Skeletal muscle satellite cell (primary cell): Measurements from ENCODE around the gene UPF2.
"Not testable (repeated sequence)": the region's sequence is repeated elsewhere in the genome, so short reads cannot be mapped to it uniquely, and the experiment has no call there.

Experiments
- H3K27me3 ChIP-seq: 2 replicates; pipeline ENCODE4 v1.7.0; 2013; ENCODE audit warnings: low read length; ENCODE audit not compliant: control insufficient read depth, insufficient read depth
- H3K36me3 ChIP-seq: 2 replicates; pipeline ENCODE4 v1.7.0; 2013; ENCODE audit warnings: mild to moderate bottlenecking, control low read depth, low read length; ENCODE audit not compliant: insufficient read depth
- H3K4me1 ChIP-seq: 2 replicates; pipeline ENCODE4 v1.7.0; 2013; ENCODE audit warnings: low read length; ENCODE audit not compliant: control insufficient read depth, insufficient read depth
- H3K4me2 ChIP-seq: 2 replicates; pipeline ENCODE4 v1.7.0; 2013; ENCODE audit warnings: mild to moderate bottlenecking, low read length
- H3K4me3 ChIP-seq: 2 replicates; pipeline ENCODE4 v1.7.0; 2013; ENCODE audit warnings: low read length
- H3K9ac ChIP-seq: 2 replicates; pipeline ENCODE4 v1.7.0; 2013; ENCODE audit warnings: mild to moderate bottlenecking, low read depth, low read length, moderate library complexity
- H3K9me3 ChIP-seq: replicated peaks from 2 replicates; pipeline ENCODE4 v1.7.0; 2013; ENCODE audit warnings: mild to moderate bottlenecking, control low read depth, low read length

Gene UPF2

DNA sequence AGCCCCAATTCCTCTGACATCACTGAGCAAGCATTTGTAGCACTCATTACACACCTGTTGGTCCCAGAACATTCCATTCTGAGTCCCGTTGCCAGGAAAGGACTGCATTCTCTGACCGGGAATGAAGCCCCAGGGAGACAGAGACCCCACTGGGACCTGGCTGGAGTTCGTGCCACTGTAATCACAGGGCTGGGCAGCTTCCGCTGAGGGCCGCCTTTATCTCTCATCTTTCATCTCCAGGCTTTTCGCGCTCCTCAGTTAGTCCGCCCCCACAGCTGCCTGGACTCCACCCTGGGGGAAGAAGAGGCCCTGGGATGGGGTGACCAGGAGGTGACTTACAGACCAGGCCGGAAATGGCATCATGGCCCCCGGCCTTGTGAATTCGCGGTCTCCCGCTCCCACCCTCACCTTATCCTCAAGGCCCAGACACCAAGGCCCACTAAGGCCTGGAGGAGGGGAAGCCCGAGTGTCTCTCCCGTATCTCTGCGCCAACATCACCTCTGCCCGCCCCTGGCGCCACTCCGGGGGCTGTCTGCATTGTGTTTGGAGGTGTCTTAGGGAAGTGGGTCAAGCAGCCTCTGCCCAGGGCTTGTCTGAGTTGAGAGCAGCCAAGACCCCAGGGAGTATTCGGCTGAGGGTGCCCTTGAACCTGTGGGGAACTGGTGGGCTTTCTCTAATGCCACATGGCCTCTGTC is 144.1 kb downstream of the UPF2 start:
- Histone ChIP-seq H3K4me2 (no peak overlapping the region), H3K4me1 (peaks cover 10% of the 10 kb centered on the region), H3K4me3 (no peak overlapping the region), H3K9me3 (no peaks in the 10 kb centered on the region), H3K36me3 (no peaks in the 10 kb centered on the region), H3K27me3 (no peaks in the 10 kb centered on the region), H3K9ac (no peak overlapping the region)

DNA sequence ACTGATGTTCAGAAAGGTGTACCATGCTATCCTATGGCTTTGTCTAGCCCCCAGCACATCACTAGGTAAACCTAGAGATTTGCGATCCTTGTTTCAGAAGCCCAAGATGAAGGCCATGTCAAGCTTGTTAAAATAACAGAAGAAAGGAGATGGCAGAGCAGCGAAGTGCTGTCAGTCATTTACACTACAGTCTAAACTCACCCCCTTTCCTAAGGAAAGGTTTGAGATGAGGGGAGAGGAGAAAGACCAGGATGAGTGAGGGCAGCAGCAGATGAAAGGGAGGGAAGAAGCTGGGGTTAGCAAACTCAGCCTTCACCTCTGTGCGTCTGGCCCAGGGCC is 144.6 kb downstream of the UPF2 start:
- no peak overlapping the region for H3K4me3 ChIP-seq
- H3K4me2 ChIP-seq = no peak overlapping the region
- H3K9ac ChIP-seq = no peak overlapping the region
- no peaks in the 10 kb centered on the region for H3K27me3 ChIP-seq
- no peaks in the 10 kb centered on the region for H3K9me3 ChIP-seq
- no peaks in the 10 kb centered on the region for H3K36me3 ChIP-seq
- peaks cover 10% of the 10 kb centered on the region for H3K4me1 ChIP-seq

DNA sequence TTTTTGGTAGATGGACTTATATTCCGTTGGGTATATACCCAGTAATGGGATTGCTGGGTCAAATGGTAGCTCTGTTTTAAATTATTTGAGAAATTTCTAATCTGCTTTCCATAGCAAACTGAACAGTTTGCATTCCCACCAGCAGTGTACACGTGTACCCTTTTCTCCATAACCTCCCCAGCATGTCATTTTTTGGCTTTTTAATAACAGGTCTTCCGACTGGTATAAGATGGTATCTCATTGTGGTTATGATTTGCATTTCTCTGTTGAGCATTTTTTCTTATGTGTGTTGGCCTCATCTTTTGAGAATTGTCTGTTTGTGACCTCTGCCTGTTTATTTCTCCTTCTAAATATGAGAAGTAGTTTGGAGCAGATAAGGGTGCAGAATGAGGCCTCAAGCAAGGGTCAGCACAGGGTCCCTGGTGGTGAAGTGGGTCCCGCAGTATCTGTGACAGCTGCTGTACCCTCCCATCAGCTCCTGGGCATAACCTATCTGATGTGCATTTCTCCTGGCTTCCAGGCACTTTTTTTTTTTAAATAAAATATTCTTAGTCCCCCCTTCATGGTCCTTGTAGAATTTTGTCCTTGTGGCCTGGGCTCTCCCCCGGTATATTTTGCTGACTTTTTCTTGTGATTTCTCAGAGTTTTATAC is 145.9 kb downstream of the UPF2 start:
- Histone ChIP-seq H3K9ac (no peak overlapping the region), H3K36me3 (no peaks in the 10 kb centered on the region), H3K4me3 (no peak overlapping the region), H3K27me3 (no peaks in the 10 kb centered on the region), H3K4me2 (no peak overlapping the region), H3K4me1 (peaks cover 10% of the 10 kb centered on the region), H3K9me3 (no peaks in the 10 kb centered on the region)

DNA sequence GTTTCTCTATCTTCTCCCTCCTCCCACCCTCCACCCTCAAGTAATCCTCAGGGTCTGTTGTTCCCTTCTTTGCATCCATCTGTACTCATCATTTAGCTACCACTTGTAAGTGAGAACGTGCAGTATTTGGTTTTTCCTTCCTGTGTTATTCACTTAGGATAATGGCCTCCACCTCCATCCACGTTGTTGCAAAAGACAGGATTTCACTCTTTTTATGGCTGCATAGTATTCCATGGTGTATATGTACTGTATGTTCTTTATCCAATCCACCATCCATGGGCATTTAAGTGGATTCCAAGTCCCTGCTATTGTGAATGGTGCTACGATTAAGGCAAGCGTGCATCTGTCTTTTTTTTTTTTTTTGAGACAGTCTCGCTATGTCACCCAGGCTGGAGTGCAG is 147.0 kb downstream of the UPF2 start:
- no peaks in the 10 kb centered on the region for H3K36me3 ChIP-seq
- H3K4me1 ChIP-seq = peaks cover 10% of the 10 kb centered on the region
- H3K27me3 ChIP-seq = no peaks in the 10 kb centered on the region
- H3K9me3 ChIP-seq = no peaks in the 10 kb centered on the region
- H3K4me3 ChIP-seq = no peak overlapping the region
- H3K4me2 ChIP-seq = no peak overlapping the region
- H3K9ac ChIP-seq = no peak overlapping the region

DNA sequence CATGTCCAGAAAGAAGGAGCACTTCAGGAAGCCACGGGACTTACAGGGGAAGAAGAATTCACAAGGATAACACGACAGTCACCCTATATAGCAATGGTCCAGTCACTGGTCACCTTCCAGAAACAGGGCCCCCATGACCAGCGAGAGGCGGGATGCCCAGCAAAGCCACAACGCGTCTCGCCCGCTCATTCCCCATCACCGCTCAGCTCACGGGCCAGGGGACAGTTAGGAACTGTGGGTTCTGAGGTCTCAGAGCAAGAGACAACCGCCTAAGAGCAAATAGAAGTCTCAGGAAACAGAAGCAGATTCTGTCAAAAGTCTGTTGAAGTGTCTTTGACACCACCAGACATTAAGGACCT is 147.5 kb downstream of the UPF2 start:
- Histone ChIP-seq H3K27me3 (no peaks in the 10 kb centered on the region), H3K36me3 (no peaks in the 10 kb centered on the region), H3K4me2 (no peak overlapping the region), H3K9me3 (no peaks in the 10 kb centered on the region), H3K4me1 (peaks cover 10% of the 10 kb centered on the region), H3K9ac (no peak overlapping the region), H3K4me3 (no peak overlapping the region)

DNA sequence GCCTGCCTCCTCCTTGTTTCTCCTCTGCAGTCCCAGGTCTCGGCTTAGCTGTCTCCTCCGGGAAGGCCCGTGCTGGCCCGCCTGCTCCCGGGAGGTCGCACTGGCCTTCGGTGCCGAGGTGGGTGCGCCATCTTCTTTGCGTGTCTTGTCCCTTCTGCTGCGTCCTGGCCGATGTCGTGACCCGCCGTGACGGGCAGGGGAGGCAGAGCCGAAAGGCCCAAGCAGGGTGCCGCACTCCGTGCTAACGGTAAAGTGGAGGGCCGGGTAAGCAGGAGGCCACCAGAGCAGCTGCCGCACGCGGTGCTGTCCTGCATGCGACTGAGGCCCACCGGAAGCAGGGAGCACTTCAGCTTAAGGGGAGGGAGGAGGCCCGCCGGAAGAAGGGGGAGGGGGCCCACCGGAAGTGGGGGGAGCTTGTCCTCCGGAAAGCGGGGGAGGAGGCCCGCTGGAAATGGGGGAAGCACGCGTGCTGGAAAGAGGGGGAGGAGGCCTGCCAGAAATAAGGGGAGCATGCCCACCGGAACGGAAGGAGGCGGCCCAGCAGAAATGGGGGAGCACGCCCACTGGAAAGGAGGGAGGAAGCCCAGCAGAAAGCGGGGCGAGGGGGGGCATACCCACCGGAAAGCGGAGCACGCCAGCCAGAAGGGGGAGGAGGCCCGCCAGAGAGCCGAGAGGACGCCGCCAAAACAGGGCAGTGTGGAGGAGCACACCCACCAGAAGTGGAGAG is 148.1 kb downstream of the UPF2 start:
- Histone ChIP-seq H3K4me1 (peaks cover 10% of the 10 kb centered on the region), H3K4me2 (no peak overlapping the region), H3K9ac (no peak overlapping the region), H3K27me3 (no peaks in the 10 kb centered on the region), H3K9me3 (no peaks in the 10 kb centered on the region), H3K36me3 (no peaks in the 10 kb centered on the region), H3K4me3 (no peak overlapping the region)

DNA sequence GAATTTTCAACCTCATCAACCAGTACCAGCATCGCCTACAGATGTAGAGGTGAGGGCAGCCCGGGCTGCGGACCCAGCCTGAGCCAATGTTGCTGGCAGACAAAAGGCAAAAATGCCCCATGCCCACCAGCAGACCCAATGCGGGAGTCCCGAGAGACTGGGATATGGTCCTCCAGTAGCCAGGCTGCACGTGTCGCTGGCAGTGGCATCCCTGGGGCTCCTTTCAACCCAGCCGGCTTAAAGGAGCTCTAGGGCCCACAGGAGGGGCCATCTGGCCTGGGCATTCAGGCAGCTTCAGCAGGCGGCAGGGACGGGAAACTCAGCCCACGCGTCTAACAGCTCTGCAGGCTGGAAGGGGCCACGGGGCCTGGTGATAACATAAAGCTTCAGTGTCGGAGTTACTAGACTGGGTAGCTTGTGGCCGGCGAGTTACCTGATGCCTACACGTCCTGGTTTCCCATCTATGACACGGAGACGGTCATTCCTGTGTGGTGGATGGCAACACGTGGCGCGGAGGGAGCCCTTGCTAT is 148.8 kb downstream of the UPF2 start:
- H3K4me3 ChIP-seq = no peak overlapping the region
- H3K36me3 ChIP-seq = no peaks in the 10 kb centered on the region
- no peak overlapping the region for H3K4me2 ChIP-seq
- H3K4me1 ChIP-seq = peaks cover 9% of the 10 kb centered on the region
- no peaks in the 10 kb centered on the region for H3K9me3 ChIP-seq
- no peaks in the 10 kb centered on the region for H3K27me3 ChIP-seq
- no peak overlapping the region for H3K9ac ChIP-seq

DNA sequence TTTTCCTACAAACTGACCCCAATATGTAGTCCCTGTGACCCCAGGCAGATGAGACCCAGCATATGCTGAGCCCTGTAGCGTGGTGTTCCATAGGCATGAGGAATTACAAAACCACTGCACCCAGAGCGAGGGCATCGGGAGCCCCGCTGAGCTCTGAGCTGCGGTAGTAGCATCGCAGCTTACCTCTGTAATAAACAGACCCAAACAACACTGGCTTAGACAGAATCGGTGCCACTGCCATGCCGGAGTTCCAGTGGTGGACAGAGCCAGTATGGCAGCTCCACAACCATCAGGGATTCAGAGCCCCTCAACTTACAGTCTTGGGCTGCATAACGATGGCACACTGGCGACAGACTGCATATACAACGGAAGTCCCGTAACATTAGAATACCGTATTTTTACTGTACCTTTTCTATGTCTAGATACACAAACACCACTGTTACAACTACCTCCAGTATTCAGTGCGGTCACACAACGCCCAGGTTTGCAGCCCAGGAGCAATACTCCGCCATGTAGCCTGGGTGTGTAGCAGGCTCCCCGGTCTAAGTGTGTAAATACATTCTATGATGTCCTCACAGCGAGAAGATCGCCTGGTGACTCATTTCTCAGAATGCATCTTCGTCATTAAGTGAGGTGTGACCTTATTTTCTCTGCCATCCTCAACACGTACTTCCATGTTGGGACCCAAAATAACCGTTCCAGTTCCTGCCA is 150.7 kb downstream of the UPF2 start:
- peaks cover 1% of the 10 kb centered on the region for H3K4me1 ChIP-seq
- no peaks in the 10 kb centered on the region for H3K36me3 ChIP-seq
- no peaks in the 10 kb centered on the region for H3K27me3 ChIP-seq
- no peaks in the 10 kb centered on the region for H3K9me3 ChIP-seq
- no peak overlapping the region for H3K4me3 ChIP-seq
- H3K4me2 ChIP-seq = no peak overlapping the region
- H3K9ac ChIP-seq = no peak overlapping the region

DNA sequence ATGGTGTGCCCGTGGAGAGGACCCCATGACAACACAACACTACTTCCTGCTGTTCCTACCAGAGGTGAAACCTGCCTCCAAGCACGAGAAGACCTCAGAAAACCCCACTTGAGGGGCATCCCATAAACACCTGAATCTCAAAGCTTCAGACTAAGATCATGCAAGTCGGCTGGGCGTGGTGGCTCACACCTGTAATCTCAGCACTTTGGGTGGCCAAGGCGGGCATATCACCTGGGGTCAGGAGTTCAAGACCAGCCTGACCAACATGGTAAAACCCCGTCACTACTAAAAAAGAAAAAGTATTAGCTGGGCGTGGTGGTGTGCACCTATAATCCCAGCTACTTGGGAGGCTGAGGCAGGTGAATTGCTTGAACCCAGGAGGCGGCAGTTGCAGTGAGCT is 153.3 kb downstream of the UPF2 start:
- not testable (repeated sequence) for H3K27me3 ChIP-seq, H3K9ac ChIP-seq, H3K4me1 ChIP-seq, H3K4me2 ChIP-seq, H3K36me3 ChIP-seq, H3K4me3 ChIP-seq, H3K9me3 ChIP-seq

DNA sequence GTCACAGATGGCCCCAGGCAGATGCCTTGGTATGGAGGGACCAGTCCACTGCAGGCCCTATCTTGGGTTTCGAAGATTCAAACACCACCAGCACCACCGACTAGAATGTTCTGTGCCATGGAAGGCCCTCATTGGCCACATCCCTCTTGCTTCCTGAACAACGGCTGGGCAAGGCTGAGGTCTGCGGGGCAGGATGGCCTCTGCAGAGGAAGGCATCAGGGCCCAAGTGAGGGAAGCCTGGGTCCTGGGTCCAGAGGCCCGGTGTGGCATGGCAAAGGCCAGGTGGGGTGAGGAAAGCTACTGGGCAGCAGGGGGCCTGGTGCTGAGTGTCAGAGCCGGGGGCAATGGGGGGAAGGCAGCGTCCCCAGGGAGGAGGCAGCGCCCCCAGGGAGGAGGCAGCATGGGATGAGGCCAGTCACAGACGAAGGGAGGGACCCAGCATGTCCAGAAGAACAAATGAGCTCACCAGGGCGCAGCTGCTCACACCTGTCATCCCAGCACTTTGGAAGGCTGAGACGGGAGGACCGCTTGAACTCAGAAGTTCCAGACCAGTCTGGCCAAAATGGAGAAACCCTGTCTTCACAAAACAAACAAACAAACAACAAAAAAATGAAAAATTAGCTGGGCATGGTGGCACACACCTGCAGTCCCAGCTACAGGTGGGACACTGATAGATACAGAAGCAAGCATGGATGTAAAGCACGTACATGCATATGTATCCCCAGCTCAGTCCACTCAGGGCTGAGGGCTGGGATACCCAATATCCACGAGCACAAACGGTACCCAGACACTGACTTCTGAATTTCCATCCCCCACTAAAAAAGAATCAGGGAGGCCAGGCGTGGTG is 155.0 kb downstream of the UPF2 start:
- Histone ChIP-seq H3K4me2 (no peak overlapping the region), H3K4me1 (peaks cover 4% of the 10 kb centered on the region), H3K36me3 (no peaks in the 10 kb centered on the region), H3K9ac (no peak overlapping the region), H3K27me3 (no peaks in the 10 kb centered on the region), H3K4me3 (no peak overlapping the region), H3K9me3 (no peaks in the 10 kb centered on the region)

DNA sequence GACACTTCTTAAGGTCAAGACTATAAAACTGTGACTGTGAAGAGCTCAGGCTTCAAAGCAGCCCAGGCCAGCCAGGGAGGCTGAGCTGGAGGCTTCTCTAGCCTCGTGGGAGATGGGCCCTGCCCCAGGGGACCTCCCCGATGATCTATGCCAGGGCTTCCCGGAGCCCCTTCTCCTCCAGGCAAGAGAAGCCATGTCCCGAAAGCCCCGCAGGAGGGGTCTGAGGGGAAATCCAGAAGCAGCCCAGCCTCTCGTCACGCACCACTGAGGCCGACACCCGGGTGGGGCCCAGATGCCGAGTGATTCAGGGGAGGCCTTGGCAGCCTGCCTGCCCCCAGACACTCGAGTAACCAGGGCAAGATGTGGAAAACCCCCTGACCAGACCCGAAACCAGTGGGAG is 155.8 kb downstream of the UPF2 start:
- no peak overlapping the region for H3K4me2 ChIP-seq
- no peak overlapping the region for H3K4me3 ChIP-seq
- no peaks in the 10 kb centered on the region for H3K27me3 ChIP-seq
- no peaks in the 10 kb centered on the region for H3K36me3 ChIP-seq
- H3K9ac ChIP-seq = no peak overlapping the region
- no peaks in the 10 kb centered on the region for H3K9me3 ChIP-seq
- H3K4me1 ChIP-seq = peaks cover 8% of the 10 kb centered on the region
